ENCODE results near the gene RASGRF2.
"Not testable (repeated sequence)": the region's sequence is repeated elsewhere in the genome, so short reads cannot be mapped to it uniquely, and the experiment has no call there.

Gene RASGRF2

DNA sequence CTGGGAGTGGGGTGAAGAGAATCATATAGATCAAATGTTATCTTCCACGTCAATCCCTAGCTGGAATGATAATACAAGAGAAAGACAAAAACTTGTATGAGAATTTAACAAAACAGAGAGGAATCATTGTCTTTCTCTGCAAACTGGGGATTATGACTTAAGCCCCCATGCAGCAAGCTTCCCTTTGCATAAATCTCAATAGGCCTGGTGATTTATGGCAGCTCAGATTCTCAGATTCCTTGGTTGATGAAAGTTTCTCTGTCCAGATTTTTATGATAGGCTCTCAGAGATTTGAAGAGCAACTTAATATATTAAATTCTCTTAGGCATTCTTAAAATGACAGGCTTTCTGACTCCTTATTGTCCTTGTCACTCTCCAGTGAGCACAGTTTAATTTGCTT lies 56.0 kb downstream of the RASGRF2 start:
- Histone ChIP-seq H3K36me3 (ENCODE audit: control insufficient read depth, insufficient read depth, low read length) (no peaks in the 10 kb centered on the region), H3K9me3 (ENCODE audit: control insufficient read depth, low read length) (no peaks in the 10 kb centered on the region), H3K4me1 (ENCODE audit: control insufficient read depth, insufficient read depth, low read length) (no peaks in the 10 kb centered on the region), H3K4me3 (ENCODE audit: insufficient read depth, low read depth, low read length) (no peak overlapping the region), H3K27me3 (ENCODE audit: control insufficient read depth, insufficient read depth, low read length, poor library complexity, severe bottlenecking) (no peaks in the 10 kb centered on the region), H3K27ac (ENCODE audit: insufficient read depth, low read depth, low read length, poor library complexity, severe bottlenecking) (no peak overlapping the region)
- 0% methylated on average over 1 of the region's 1 CpG; no CpG with 5 or more reads in 1 of the 2 experiments for WGBS, 2 experiments

DNA sequence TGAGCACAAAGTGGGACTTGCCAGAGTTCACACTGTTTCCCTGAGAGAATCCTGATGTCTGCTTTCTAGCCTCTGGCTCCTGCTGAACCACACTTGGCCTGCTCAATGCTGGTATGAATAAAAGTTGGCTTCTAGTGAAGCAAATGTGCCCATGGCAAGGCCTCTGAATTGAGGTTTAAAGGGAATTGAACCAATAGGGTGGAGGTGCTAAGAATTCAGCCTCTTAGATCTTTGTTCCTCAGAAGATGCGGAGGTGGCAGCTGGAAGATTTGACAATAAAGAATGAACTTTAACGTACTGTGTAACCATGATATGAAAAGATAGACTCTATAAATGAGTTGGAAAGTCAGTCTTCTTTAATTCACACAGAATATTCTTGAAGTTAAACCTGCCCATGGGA lies 57.2 kb downstream of the RASGRF2 start:
- no peak overlapping the region for H3K4me3 ChIP-seq (ENCODE audit: insufficient read depth, low read depth, low read length)
- WGBS, 2 experiments: 99 to 100% methylated on average over 2 of the region's 2 CpGs
- H3K36me3 ChIP-seq (ENCODE audit: control insufficient read depth, insufficient read depth, low read length): no peaks in the 10 kb centered on the region
- no peaks in the 10 kb centered on the region for H3K9me3 ChIP-seq (ENCODE audit: control insufficient read depth, low read length)
- H3K27me3 ChIP-seq (ENCODE audit: control insufficient read depth, insufficient read depth, low read length, poor library complexity, severe bottlenecking): no peaks in the 10 kb centered on the region
- no peaks in the 10 kb centered on the region for H3K4me1 ChIP-seq (ENCODE audit: control insufficient read depth, insufficient read depth, low read length)
- H3K27ac ChIP-seq (ENCODE audit: insufficient read depth, low read depth, low read length, poor library complexity, severe bottlenecking): no peak overlapping the region

GRCh38 chr5:81018608-81019007 lies 58.4 kb downstream of the RASGRF2 start:
- not testable (repeated sequence) for H3K36me3 ChIP-seq (ENCODE audit: control insufficient read depth, insufficient read depth, low read length); H3K9me3 ChIP-seq (ENCODE audit: control insufficient read depth, low read length); H3K27ac ChIP-seq (ENCODE audit: insufficient read depth, low read depth, low read length, poor library complexity, severe bottlenecking); H3K4me3 ChIP-seq (ENCODE audit: insufficient read depth, low read depth, low read length); H3K27me3 ChIP-seq (ENCODE audit: control insufficient read depth, insufficient read depth, low read length, poor library complexity, severe bottlenecking); H3K4me1 ChIP-seq (ENCODE audit: control insufficient read depth, insufficient read depth, low read length)
- WGBS, 2 experiments: 92 to 98% methylated on average over 6 of the region's 6 CpGs

GRCh38 chr5:81019748-81020147 lies 59.6 kb downstream of the RASGRF2 start:
- no peaks in the 10 kb centered on the region for H3K27me3 ChIP-seq (ENCODE audit: control insufficient read depth, insufficient read depth, low read length, poor library complexity, severe bottlenecking)
- WGBS, 2 experiments: 94% methylated on average over 1 of the region's 1 CpG

GRCh38 chr5:81020478-81021167 lies 60.5 kb downstream of the RASGRF2 start:
- no peaks in the 10 kb centered on the region for H3K4me1 ChIP-seq (ENCODE audit: control insufficient read depth, insufficient read depth, low read length)
- no peak overlapping the region for H3K4me3 ChIP-seq (ENCODE audit: insufficient read depth, low read depth, low read length)
- H3K27ac ChIP-seq (ENCODE audit: insufficient read depth, low read depth, low read length, poor library complexity, severe bottlenecking): no peak overlapping the region
- no peaks in the 10 kb centered on the region for H3K36me3 ChIP-seq (ENCODE audit: control insufficient read depth, insufficient read depth, low read length)
- WGBS, 2 experiments: 95% methylated on average over 6 of the region's 6 CpGs
- H3K9me3 ChIP-seq (ENCODE audit: control insufficient read depth, low read length): no peaks in the 10 kb centered on the region
- no peaks in the 10 kb centered on the region for H3K27me3 ChIP-seq (ENCODE audit: control insufficient read depth, insufficient read depth, low read length, poor library complexity, severe bottlenecking)

More at GRCh38 chr5:81019748-81020147, 59.6 kb downstream of the RASGRF2 start:
- Histone ChIP-seq H3K27ac (ENCODE audit: insufficient read depth, low read depth, low read length, poor library complexity, severe bottlenecking) (no peak overlapping the region), H3K4me3 (ENCODE audit: insufficient read depth, low read depth, low read length) (no peak overlapping the region), H3K9me3 (ENCODE audit: control insufficient read depth, low read length) (no peaks in the 10 kb centered on the region), H3K36me3 (ENCODE audit: control insufficient read depth, insufficient read depth, low read length) (no peaks in the 10 kb centered on the region), H3K4me1 (ENCODE audit: control insufficient read depth, insufficient read depth, low read length) (no peaks in the 10 kb centered on the region)

DNA sequence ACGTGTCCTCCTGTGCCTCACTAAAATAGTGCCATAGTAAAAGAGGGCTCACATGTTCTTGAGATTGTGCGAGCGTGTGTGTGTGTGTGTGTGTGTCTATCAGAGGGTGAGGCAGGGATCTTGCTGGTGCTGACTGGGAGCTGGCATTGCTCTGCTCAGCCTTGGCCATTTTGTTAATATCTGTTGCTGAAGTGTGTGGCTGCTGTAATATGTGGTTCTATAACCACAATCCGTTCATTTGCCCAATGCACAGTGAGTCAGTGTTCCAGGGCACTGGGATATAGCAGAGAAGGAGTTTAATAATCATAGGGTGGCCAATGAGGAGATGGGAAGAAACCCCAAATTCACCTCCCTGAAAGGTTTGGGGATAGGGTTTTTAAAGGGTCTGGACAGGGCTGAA lies 61.3 kb downstream of the RASGRF2 start:
- Histone ChIP-seq H3K27ac (ENCODE audit: insufficient read depth, low read depth, low read length, poor library complexity, severe bottlenecking) (no peak overlapping the region), H3K4me3 (ENCODE audit: insufficient read depth, low read depth, low read length) (no peak overlapping the region), H3K27me3 (ENCODE audit: control insufficient read depth, insufficient read depth, low read length, poor library complexity, severe bottlenecking) (no peaks in the 10 kb centered on the region), H3K36me3 (ENCODE audit: control insufficient read depth, insufficient read depth, low read length) (no peaks in the 10 kb centered on the region), H3K4me1 (ENCODE audit: control insufficient read depth, insufficient read depth, low read length) (no peaks in the 10 kb centered on the region), H3K9me3 (ENCODE audit: control insufficient read depth, low read length) (no peaks in the 10 kb centered on the region)
- 96 to 99% methylated on average over 4 of the region's 4 CpGs for WGBS, 2 experiments

DNA sequence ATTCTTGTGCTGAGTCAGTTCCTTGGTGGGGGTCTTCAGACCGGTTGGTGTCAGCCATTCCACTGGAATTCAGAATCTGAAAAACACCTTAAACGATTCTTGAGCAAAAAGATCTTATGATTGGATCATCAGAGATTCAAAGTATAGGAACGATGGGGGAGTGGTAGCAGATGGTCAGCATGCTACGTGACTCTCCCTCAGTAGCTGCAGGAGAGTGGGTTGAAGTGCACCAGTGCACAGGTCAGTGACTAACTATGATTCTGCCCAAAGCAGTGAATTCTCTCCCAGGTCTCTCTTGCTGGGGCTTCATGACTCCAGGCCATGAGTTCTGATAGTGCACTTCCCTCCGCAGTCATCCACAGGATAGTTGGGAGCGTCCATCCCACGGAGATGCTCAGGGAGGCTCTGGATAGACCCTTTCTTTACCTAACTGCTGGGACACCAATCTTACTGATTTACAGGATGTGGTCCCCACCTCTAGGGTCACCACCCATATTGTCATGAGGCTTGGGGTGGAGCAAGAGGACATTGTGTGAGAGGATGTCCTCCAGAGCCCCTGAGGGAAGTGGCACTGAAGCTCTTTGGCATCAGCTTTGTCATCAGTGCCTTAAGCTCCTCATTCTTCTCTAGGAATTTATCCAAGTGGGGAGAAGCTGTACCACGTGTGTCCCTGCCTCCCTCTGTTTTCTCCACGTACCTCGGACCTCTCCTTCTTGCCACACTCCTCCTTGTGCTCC lies 62.0 kb downstream of the RASGRF2 start:
- Histone ChIP-seq H3K36me3 (ENCODE audit: control insufficient read depth, insufficient read depth, low read length) (no peaks in the 10 kb centered on the region), H3K27me3 (ENCODE audit: control insufficient read depth, insufficient read depth, low read length, poor library complexity, severe bottlenecking) (no peaks in the 10 kb centered on the region), H3K4me3 (ENCODE audit: insufficient read depth, low read depth, low read length) (no peak overlapping the region), H3K27ac (ENCODE audit: insufficient read depth, low read depth, low read length, poor library complexity, severe bottlenecking) (no peak overlapping the region), H3K4me1 (ENCODE audit: control insufficient read depth, insufficient read depth, low read length) (no peaks in the 10 kb centered on the region), H3K9me3 (ENCODE audit: control insufficient read depth, low read length) (no peaks in the 10 kb centered on the region)
- WGBS, 2 experiments: 91 to 92% methylated on average over 10 of the region's 10 CpGs

DNA sequence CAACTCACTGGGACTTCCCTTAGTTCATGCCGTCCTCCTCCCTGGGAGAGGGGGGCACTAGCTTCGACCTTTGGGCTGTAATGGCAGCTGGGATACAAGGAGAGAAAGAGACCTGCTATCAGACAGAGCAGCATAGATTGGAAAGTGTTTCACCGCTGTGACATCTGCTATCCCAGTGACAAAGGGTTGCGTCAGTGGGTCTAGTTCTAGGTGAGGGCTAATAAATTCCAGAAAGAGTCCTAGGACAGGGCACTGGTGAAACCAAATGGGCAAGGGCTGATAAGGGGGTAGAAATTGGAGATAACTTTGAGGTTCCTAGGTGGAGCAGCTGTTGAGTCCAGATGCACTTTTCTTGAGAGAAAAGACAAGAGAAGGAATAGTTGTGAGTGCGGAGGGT lies 62.5 kb downstream of the RASGRF2 start:
- Histone ChIP-seq H3K27me3 (ENCODE audit: control insufficient read depth, insufficient read depth, low read length, poor library complexity, severe bottlenecking) (no peaks in the 10 kb centered on the region), H3K36me3 (ENCODE audit: control insufficient read depth, insufficient read depth, low read length) (no peaks in the 10 kb centered on the region), H3K4me1 (ENCODE audit: control insufficient read depth, insufficient read depth, low read length) (no peaks in the 10 kb centered on the region), H3K9me3 (ENCODE audit: control insufficient read depth, low read length) (no peaks in the 10 kb centered on the region), H3K4me3 (ENCODE audit: insufficient read depth, low read depth, low read length) (no peak overlapping the region), H3K27ac (ENCODE audit: insufficient read depth, low read depth, low read length, poor library complexity, severe bottlenecking) (no peak overlapping the region)
- 91 to 95% methylated on average over 5 of the region's 5 CpGs for WGBS, 2 experiments

DNA sequence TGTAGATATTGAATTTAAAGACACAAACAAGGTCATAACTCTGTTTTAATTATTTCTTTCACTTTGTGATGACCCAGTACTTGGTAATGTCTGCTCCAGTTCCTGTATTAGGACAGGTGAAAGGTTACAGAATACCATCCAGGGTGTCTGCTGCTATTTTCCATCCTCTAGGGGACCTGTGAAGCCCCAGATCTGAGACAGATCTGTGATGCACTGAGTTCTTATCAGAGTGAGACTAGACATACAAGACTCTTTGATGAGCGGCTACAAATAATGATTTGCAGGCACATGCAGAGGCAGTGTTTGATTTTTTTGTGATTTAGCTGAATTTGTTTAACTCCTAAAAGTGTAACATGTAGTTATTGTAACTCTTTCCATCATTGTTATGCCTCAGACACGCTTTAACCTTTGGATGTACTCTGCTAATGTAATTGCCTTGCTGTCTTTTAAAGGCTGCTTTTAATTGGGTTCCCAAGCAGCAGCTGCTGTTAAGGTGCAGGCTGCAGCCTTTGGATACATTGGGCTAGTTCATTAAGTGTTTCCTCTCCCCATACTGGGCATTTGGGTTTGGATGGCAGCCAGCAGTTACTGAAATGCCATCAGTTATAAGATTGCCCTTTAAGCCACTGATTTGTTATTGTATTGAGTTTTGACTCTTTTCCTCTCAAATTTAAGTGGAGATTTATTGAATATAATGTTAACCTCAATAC lies 63.3 kb downstream of the RASGRF2 start:
- H3K4me1 ChIP-seq (ENCODE audit: control insufficient read depth, insufficient read depth, low read length): no peaks in the 10 kb centered on the region
- no peak overlapping the region for H3K27ac ChIP-seq (ENCODE audit: insufficient read depth, low read depth, low read length, poor library complexity, severe bottlenecking)
- H3K4me3 ChIP-seq (ENCODE audit: insufficient read depth, low read depth, low read length): no peak overlapping the region
- WGBS, 2 experiments: 93 to 98% methylated on average over 2 of the region's 2 CpGs
- H3K27me3 ChIP-seq (ENCODE audit: control insufficient read depth, insufficient read depth, low read length, poor library complexity, severe bottlenecking): no peaks in the 10 kb centered on the region
- no peaks in the 10 kb centered on the region for H3K36me3 ChIP-seq (ENCODE audit: control insufficient read depth, insufficient read depth, low read length)
- H3K9me3 ChIP-seq (ENCODE audit: control insufficient read depth, low read length): no peaks in the 10 kb centered on the region

- no peaks in the 10 kb centered on the region for H3K9me3 ChIP-seq (ENCODE audit: control insufficient read depth, low read length)
- H3K27ac ChIP-seq (ENCODE audit: insufficient read depth, low read depth, low read length, poor library complexity, severe bottlenecking): no peak overlapping the region
- no peak overlapping the region for H3K4me3 ChIP-seq (ENCODE audit: insufficient read depth, low read depth, low read length)
- H3K4me1 ChIP-seq (ENCODE audit: control insufficient read depth, insufficient read depth, low read length): no peaks in the 10 kb centered on the region
- 91 to 93% methylated on average over 4 of the region's 5 CpGs for WGBS, 2 experiments
- H3K27me3 ChIP-seq (ENCODE audit: control insufficient read depth, insufficient read depth, low read length, poor library complexity, severe bottlenecking): no peaks in the 10 kb centered on the region
- H3K36me3 ChIP-seq (ENCODE audit: control insufficient read depth, insufficient read depth, low read length): no peaks in the 10 kb centered on the region
Measured at GRCh38 chr5:81027481-81028058, 67.4 kb downstream of the RASGRF2 start.

All from ectodermal cell (in vitro differentiated cells).